Activated naive CD4-positive, alpha-beta T cell treated with Interleukin-2 at 50 U/mL for 16 hours (primary cell): ENCODE results near the gene ADGRB3.
"Not testable (repeated sequence)": the region's sequence is repeated elsewhere in the genome, so short reads cannot be mapped to it uniquely, and the experiment has no call there.

Experiments
- DNase-seq: peaks from one replicate; pipeline ENCODE4 v3.0.0-alpha.2; 2020

Gene ADGRB3

DNA sequence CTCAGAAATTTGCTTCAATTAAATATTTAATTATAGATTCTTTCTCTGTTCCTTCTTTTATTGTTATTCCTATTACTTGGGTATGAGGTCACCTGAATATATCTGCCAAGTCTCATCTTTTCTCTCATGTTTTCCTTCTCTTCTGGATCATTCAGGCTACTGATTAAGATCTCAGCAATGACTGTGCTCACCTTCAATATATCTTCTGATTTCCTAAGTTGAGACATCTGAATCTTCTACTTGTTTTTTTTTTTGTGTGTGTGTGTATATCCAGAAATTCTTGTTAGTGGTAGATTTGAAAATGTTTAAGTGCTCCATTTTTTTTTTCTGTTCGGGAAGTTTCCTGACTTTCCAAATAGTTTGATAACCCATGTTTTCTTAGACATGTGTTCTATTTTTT, 108.0 kb downstream of the ADGRB3 start:
- DNase-seq: no peak

DNA sequence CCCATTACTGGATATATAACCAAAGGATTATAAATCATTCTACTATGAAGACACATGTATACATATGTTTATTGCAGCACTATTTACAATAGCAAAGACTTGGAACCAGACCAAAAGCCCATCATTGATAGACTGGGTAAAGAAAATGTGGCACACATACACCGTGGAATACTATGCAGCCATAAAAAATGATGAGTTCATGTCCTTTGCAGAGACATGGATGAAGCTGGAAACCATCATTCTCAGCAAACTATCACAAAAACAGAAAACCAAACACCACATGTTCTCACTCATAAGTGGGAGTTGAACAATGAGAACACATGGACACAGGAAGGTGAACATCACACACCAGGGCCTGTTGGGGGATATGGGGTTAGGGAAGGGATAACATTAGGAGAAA, 109.3 kb downstream of the ADGRB3 start:
- not testable (repeated sequence) for DNase-seq

DNA sequence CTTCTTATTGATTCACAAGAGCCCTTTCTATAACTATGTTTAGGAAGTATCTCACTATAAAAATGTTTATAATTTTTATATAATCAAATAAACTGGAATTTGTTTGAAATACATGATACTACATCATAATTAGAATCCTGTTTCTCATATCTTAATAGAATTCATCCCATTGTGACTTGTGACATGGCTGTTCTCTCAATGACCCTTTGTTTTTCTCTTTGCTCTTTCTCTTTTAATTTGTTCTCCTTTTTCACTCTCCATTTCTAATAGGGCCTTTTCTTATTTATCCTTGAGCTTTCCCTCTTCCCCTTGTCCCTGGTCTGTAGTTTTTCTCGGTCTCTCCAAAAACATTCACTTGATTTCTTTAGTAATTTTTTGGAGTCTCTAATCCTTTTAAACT, 111.3 kb downstream of the ADGRB3 start:
- DNase-seq: no peak

DNA sequence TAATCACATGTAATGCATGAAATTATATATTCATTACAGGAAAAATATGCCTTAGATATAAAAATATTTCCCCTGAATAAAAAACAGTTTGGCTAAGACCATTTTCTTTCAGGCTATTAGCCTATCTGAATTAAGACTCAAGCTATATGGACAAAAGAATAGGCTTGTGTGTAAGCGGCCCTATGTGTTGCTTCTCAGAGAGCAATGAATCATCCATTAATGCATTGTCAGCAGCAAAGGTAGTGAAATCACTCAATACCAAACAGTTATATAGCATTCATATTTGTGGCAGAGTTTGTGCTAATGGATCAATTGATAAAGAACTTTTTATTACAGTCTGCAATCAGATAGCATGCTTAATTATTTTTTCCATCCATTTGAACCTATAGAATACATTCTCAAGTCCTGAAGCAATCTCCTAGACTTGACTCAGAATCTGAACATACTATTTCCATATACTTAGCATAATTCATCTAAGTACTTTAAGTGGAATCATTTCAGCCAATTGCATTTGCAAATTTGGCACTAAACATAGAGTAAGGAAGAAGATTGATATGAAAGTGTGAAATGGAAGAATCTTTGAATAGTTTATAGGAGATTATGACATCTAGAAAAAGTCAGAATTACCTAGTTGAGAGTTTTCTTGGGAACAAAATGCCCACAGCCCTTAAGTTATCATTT, 112.2 kb downstream of the ADGRB3 start:
- no peak for DNase-seq

DNA sequence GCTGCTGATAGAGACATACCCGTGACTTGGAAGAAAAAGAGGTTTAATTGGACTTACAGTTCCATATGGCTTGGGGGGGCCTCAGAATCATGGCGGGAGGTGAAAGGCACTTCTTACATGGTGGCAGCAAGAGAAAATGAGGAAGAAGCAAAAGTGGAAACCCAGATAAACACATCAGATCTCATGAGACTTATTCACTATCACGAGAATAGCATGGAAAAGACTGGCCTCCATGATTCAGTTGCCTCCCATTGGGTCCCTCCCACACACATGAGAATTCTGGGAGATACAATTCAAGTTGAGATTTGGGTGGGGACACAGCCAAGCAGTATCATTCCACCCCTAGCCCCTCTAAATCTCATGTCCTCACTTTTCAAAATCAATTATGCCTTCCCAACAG, 112.8 kb downstream of the ADGRB3 start:
- not testable (repeated sequence) for DNase-seq

DNA sequence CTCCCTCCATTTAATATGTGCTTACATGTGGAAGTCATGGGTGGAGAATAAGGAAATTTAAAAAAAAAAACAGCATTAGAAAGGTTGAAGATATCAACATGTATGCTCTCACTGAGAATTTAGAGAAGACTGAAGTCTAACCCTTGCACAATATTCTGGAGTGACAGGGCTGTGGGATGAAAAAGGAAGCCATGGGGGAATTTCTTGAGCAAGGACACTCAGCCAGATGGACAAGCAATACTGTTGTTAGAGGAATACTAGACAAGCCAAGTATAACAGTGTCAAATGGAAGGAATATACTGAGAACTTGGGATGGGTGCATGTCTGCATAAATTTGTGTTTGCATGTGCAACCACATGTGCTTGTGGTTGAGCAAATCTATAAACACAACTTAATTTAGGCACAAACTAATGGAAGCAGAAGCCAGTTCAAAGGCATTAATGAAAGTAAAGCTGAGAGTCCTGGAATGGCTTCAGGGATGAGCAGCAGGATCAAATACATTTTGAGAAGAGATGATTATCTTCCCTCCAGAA, 119.7 kb downstream of the ADGRB3 start:
- no peak for DNase-seq

DNA sequence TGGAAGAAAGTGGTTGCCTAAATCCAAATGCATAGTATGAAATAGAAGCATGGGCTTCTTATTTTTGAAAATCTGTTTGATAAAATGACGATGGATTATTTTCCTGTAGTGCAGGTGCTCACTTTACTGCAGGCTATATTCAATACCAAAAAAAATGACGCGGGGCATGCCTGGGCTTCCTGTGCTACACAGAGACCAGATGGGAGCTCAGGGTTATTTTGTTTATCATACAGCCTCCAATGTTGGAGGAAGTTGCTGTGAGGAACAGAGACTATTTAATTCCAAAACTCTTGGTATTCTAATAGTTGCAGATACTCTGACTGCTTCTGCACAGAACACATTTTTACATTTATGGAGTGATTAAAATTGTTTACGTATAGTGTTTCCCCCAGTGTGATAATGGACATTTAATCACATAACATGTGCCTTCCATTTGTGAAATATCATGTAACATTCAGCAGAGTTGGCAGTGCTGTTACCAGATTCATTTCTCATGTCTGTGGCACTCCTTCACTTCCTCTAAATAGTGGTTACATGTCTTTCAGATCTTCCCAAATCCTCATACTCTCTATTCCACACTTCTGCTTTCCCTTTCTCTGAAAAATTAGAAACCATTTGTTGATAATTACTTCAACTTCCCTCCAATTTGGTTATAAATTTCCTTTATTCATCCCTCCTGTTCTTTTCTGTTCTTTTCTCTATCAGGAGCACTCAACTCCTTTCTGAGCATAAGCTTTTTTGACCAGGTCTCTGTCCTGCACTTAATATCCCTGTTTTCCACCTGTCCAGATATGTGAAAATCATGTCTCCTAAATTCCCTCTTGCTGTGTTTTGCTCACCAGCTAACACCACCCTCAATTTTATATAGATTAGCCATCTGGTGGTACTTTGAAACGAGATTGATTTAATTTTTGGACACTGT, 121.6 kb downstream of the ADGRB3 start:
- DNase-seq: no peak

DNA sequence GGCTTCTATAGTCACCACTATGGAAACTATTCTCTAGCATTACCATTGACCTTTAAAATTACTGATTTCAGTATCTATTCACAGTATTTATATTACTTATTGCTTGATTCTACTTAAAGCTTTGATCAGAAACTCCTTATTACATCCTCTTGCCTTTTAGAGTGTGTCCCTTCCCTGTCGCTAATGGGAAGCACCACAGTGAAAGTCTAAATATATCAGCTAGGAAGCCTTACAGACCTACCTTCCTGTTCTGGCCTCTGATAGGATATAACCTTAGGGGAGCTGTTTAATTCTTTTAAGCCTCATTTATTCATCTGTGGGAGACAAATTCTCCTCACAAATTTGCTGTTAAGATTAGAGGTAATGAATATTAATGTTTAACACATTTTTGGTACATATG, 122.7 kb downstream of the ADGRB3 start:
- DNase-seq: no peak

DNA sequence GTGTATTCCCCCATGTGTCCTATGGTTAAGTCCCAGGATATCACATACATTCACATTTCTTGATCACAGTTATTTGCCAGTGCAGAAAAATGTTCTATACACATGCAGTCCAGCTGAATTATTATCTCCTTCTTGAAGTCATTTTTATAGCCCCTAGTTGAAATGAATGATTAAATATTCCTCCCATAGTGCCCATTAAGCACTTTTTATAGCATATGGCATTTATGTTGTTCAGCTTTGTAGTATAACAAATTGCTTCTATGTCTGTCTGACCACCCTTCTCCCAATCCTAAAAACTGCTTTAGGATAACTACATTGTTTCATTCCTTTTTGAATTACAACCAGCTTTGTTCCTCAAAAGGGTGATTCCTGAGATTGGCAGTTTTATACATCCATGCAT, 123.5 kb downstream of the ADGRB3 start:
- DNase-seq: no peak

DNA sequence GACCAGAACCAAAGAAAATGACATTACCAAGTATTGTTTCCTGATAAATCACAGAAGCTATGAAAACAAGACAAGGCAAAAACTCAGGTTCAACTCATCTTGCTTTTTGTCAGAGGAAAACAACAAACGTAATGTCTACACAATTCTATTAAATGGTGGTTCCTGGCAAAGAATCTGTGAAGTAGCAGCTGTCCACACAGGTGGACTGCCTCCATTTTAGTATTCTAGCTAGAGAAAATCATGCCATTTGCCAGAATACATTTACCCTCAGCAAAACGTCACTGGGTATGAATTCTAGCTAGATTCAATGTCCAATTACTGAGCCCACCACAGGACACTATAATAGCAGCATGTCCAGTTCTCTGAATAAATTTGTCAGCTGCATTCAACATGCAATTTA, 125.4 kb downstream of the ADGRB3 start:
- DNase-seq: no peak

DNA sequence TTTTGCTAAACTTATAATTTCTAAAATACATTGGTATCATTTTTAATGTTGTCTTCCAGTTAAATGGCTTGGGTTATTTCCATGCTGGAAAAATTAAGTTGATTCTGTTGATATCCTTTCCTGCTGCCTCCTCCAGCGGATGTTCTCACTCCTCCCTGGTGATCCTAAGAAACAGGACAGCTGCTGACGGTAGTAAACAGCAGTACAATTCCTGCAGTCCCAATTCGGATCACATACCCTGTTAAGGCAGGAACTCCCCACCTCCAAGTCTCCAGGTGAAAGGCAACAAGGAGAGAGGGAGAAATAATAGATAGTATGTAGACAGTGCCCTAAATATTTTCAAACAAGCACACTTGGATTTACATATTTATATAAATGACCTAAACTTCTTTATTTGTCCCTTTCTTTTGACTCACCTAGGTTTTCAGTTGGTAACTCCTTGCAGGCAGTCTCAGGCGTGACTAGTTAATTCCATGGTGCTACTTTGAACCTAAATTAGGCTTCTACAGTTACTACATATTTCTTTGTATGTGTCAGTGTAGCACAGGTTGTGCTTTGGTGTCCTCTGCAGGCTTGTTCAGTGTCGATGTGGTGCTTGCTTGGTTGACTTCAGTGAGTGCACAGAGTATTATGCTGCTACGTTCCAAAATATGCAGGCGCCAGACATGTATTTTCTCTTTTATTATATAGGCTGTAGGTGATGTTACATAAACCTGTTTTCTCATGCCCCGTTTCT, 126.0 kb downstream of the ADGRB3 start:
- no peak for DNase-seq

DNA sequence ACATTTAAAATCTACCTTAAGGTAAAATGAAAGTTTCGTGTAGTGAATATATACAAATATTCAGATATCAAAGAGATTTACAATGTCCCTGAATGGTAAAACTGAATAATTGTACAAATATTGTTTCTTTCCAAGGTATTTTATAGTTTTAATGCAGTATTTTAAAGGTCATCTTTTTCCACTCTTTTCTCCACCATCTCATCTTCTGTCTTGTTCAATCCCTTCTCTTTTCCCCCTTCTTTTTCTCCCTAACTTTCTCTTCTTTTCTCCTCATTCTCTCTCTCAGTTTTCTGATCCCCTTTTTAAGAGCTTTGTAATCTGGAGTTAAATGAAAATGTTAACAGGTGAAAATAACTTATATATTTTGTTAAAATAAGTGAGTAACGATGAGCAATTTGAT, 126.9 kb downstream of the ADGRB3 start:
- DNase-seq: no peak

DNA sequence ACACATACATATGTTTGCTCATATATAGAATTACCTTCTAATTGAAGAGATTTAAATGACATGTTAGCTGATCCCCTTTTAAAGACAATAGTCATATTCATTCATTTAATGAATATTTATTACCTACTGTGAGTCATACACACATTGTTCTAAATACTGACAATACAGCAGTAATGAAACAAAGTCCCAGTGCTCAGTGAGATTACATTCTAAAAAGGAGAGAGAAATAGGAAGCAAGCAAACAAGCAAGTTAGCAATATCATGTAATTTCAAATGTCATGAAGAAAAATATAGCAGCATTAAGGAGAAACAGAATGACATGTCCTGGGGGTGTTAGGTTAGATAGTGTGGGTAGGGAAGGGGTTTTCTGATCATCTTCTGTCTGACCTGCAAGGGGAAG, 136.3 kb downstream of the ADGRB3 start:
- no peak for DNase-seq

DNA sequence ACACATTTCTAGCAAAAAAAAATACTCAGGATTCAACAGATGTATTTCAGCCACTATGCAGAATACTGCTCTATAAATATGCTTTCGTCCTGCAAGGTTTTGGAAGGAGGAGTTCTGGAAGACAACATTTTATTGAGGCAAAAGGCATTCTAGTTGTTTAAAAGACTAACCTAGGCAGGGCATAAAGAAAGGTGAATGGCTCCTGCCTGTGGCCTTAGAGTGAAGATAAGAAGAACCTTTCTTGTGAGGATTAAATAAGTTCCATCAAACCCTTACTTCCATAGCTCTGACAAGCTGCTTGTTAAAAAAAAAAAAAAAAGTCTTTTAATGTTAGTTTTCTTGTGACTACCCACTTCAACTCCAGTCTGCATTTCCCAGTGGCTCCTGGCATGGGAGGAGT, 139.8 kb downstream of the ADGRB3 start:
- DNase-seq: no peak

DNA sequence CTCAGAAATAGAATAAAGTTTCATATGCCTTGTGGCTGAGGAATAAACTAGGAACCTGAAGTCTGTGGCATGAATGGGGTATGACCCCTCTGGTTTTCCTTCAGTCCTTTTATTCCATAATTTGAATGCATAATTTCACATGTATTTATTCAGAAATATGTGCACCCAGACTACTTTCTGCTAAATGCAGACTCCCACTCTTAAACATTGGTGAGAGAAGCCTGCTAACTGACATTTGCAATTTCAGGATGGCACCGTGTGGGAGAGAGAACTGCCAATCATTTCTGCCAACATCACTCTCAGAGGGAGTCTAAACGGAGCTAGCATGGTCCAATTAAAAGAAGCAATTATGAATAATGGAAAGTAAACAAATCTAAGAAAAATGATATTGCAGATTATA, 141.3 kb downstream of the ADGRB3 start:
- DNase-seq: no peak

DNA sequence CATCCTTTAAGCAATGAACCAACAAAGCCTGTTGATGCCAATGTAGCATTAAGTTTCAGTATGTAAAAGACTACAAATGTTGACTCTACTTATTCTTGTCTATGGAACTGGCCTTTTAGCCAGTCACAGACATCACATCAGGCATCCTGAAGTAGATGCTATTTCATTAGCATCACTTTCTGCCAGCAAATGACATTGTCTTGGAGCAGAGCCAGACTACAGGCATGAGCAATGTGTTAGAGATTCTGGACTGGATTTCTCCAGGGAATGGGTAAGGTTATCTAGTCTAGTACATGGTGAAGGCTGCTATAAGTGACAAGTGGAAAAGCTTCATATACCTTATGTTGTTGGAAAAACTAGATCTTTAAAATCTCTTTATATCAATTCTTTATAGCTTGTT, 142.9 kb downstream of the ADGRB3 start:
- DNase-seq: no peak

DNA sequence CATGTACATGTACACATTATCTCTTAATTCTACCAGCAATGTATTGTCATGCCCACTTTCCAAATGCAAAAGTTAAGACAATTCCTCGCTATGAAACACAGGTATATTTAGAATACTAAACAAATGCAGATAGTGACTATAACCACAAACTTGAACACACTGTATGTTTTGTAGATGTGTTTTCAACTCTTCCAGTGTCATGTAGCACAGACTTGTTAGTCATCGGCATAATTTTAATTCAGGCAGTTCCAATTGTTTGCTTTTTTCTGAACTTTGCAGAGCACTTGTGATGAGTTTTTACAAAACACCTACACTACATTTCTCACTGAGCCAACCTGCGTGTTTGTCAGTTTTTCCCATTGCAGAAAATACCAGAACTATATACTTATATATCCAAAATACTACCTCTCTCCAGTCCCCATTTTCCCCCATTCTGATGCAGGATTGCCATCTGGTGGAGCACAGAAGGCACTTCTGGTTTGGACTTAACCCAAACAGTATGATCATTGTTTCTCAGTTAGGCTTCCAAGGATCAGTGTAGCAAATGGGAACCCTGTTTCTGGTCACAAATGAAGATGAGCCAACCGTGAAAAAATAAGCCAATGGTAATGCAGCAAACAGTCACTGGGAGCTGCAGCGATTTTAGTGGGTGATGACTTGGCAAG, 143.4 kb downstream of the ADGRB3 start:
- no peak for DNase-seq

DNA sequence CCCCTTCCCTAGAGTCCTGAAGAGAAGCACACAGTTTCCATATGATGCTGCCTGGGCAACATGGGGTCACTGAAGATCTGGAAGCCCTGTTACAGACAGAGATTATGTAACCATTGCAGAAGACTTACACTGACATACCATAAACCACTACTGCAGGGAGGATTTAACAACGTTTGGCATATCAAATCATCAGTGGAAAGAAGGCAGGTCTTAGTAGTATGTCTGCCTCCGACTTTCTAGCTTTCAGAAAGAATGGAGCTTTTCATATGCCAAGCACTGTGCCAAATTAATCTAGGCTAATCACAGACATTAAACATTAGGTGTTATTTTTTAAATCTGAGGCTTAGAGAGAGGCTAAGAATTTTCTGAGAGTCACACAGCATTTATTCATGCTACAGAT, 144.3 kb downstream of the ADGRB3 start:
- no peak for DNase-seq

DNA sequence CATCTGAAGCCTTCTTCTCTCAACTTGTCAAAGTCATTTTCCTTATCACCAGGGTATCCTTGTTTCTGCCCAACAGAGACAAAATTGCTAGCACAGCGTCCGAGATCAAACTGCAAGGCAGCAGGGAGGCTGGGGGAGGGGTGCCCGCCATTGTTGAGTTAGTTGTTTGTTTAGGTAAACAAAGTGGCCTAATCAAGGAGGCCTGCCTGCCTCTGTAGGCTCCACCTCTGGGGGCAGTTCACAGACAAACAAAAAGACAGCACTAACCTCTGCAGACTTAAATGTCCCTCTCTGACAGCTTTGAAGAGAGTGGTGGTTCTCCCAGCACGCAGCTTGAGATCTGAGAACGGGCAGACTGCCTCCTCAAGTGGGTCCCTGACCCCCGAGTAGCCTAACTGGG, 155.0 kb downstream of the ADGRB3 start:
- not testable (repeated sequence) for DNase-seq

DNA sequence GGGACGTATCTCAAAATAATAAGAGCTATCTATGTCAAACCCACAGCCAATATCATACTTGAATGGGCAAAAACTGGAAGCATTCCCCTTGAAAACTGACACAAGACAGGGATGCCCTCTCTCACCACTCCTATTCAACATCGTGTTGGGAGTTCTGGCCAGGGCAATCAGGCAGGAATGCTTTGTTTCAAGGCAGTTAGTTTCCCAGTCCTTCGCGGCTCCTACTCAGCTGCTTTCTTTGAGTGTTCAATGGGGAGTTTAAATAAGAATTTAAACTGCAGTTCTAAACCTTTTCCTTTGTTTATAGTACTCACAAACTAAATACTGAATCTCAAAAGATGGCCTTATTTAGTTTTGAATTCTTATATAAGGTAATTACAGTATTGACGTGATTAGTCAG, 179.9 kb downstream of the ADGRB3 start:
- DNase-seq: not testable (repeated sequence)

DNA sequence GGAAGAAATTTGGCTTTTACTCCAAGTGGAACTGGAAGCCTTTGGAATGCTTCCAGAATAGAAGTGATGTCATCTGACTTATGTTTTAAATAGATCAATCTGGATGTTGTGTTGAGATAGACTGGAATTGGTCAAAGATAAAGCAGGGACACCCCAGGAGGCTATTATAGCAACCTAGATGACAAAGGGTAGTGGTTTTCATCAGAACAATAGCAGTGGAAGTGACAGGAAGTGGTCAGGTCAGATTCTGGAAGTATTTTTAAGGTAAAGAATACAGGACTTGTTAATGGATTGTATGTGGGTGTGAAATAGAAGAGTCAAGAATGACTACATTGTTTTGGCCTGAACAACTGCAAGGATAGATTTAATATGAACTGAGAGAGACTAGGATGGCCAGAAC, 191.4 kb downstream of the ADGRB3 start:
- no peak for DNase-seq

DNA sequence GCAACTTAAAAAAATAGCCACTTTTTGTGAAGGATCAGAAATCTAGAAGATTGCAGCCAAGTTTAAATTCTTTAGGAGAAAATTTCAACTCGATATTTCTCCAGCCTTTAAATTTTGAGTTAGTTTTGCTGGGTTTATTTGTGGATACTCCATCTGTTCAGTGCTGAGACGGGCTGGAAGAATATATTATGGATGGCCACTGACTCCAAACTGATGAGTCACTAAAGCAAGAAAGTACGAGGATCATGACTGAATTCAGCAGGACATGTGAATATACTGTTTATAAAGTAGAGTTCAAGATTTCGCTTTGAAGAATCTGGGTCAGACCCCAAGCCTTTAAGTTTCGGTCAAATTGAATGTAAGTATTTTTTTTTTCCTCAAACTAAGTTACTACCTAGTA, 199.5 kb downstream of the ADGRB3 start:
- no peak for DNase-seq

DNA sequence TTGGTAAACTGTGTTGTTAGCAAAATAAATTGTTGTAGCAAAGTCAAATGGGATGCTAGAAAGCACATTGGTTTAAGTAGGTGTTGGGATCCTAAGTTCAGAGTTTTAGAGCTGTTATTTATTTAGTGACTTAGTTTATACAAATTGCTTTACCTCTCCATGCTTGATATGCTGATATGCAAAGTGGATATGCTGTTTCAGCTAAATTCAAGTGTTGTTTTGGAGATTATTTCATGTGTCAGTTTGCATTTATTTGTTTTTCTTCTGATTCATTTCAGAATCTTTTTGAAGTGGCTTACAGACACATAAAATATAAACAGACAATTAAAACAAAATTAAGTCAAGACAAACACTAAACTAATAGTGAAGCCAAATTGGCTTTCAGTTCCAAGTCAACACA, 203.5 kb downstream of the ADGRB3 start:
- DNase-seq: no peak
